ENCODE data around the gene MYG1.

The MYG1 gene

GRCh38 chr12:53344824-53345485 is 45.5 kb downstream of the MYG1 start (continued):
- TF ChIP-seq, protein P1, sequence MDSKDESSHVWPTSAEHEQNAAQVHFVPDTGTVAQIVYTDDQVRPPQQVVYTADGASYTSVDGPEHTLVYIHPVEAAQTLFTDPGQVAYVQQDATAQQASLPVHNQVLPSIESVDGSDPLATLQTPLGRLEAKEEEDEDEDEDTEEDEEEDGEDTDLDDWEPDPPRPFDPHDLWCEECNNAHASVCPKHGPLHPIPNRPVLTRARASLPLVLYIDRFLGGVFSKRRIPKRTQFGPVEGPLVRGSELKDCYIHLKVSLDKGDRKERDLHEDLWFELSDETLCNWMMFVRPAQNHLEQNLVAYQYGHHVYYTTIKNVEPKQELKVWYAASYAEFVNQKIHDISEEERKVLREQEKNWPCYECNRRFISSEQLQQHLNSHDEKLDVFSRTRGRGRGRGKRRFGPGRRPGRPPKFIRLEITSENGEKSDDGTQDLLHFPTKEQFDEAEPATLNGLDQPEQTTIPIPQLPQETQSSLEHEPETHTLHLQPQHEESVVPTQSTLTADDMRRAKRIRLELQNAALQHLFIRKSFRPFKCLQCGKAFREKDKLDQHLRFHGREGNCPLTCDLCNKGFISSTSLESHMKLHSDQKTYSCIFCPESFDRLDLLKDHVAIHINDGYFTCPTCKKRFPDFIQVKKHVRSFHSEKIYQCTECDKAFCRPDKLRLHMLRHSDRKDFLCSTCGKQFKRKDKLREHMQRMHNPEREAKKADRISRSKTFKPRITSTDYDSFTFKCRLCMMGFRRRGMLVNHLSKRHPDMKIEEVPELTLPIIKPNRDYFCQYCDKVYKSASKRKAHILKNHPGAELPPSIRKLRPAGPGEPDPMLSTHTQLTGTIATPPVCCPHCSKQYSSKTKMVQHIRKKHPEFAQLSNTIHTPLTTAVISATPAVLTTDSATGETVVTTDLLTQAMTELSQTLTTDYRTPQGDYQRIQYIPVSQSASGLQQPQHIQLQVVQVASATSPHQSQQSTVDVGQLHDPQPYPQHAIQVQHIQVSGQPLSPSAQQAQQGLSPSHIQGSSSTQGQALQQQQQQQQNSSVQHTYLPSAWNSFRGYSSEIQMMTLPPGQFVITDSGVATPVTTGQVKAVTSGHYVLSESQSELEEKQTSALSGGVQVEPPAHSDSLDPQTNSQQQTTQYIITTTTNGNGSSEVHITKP (tag by site-specific recombination; IDR thresholded peaks at IDR 0.05): peak; percentile 61
- TF ChIP-seq ZNF561 (tag by site-specific recombination; IDR thresholded peaks at IDR 0.05; ENCODE audit: borderline replicate concordance) (peak; percentile 28; the same call in 1 of the 2 replicates), TCF7L2 (IDR thresholded peaks at IDR 0.05; ENCODE audit: borderline replicate concordance, low read depth, low read length) (peak; percentile 66; the same call in 1 of the 2 replicates), ZFHX2 (tag by site-specific recombination; conservative IDR thresholded peaks at IDR 0.05) (0 out of 2 replicates have a peak, but pooled peaks have one; percentile 31), ZNF843 (tag by site-specific recombination; IDR thresholded peaks at IDR 0.05) (peak; percentile 59; the same call in 1 of the 2 replicates), ZBTB1 (tag by site-specific recombination; IDR thresholded peaks at IDR 0.05) (no peak), ZNF654 (tag by site-specific recombination; IDR thresholded peaks at IDR 0.05; ENCODE audit: low read depth) (peak; percentile 35), ZNF394 (tag by site-specific recombination; IDR thresholded peaks at IDR 0.05; ENCODE audit: borderline replicate concordance) (peak; percentile 50; the same call in 1 of the 2 replicates), ZIC2 (tag by site-specific recombination; IDR thresholded peaks at IDR 0.05) (peak; percentile 95), ZNF423 (tag by site-specific recombination; IDR thresholded peaks at IDR 0.05) (0 out of 2 replicates have a peak, but pooled peaks have one; percentile 30), ZFP69B (tag by site-specific recombination; IDR thresholded peaks at IDR 0.05) (peak; percentile 21; the same call in 1 of the 2 replicates), SP3 (tag by site-specific recombination; IDR thresholded peaks at IDR 0.05) (peak; percentile 67), ZNF398 (tag by site-specific recombination; IDR thresholded peaks at IDR 0.05) (peak; percentile 49), FEZF1 (tag by site-specific recombination; IDR thresholded peaks at IDR 0.05) (peak; percentile 49), ZEB2 (tag by site-specific recombination; IDR thresholded peaks at IDR 0.05) (peak; percentile 74), ZNF175 (tag by site-specific recombination; IDR thresholded peaks at IDR 0.05) (no peak), ZNF600 (tag by site-specific recombination; IDR thresholded peaks at IDR 0.05) (peak; percentile 75), ZNF211 (tag by site-specific recombination; IDR thresholded peaks at IDR 0.05; ENCODE audit: low read depth) (no peak), PRDM1 (tag by site-specific recombination; IDR thresholded peaks at IDR 0.05) (peak; percentile 90), KLF16 (tag by site-specific recombination; IDR thresholded peaks at IDR 0.05) (peak; percentile 73; the same call in 1 of the 2 replicates), ZNF701 (tag by site-specific recombination; IDR thresholded peaks at IDR 0.05) (no peak), SP7 (tag by site-specific recombination; IDR thresholded peaks at IDR 0.05) (peak; percentile 53; the same call in 1 of the 2 replicates), GLI4 (tag by site-specific recombination; IDR thresholded peaks at IDR 0.05) (no peak), HIC1 (tag by site-specific recombination; IDR thresholded peaks at IDR 0.05) (peak; percentile 90), ZNF324 (tag by site-specific recombination; IDR thresholded peaks at IDR 0.05) (0 out of 2 replicates have a peak, but pooled peaks have one; percentile 60), ZXDB (tag by site-specific recombination; IDR thresholded peaks at IDR 0.05) (peak; percentile 50; the same call in 1 of the 2 replicates), PBX3 (CRISPR knock-in tag; IDR thresholded peaks at IDR 0.05) (no peak)
- TF ChIP-seq, protein P2, sequence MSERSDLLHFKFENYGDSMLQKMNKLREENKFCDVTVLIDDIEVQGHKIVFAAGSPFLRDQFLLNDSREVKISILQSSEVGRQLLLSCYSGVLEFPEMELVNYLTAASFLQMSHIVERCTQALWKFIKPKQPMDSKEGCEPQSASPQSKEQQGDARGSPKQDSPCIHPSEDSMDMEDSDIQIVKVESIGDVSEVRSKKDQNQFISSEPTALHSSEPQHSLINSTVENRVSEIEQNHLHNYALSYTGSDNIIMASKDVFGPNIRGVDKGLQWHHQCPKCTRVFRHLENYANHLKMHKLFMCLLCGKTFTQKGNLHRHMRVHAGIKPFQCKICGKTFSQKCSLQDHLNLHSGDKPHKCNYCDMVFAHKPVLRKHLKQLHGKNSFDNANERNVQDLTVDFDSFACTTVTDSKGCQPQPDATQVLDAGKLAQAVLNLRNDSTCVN (tag by site-specific recombination; optimal IDR thresholded peaks at IDR 0.05): peak; percentile 51
- TF ChIP-seq, protein P3, sequence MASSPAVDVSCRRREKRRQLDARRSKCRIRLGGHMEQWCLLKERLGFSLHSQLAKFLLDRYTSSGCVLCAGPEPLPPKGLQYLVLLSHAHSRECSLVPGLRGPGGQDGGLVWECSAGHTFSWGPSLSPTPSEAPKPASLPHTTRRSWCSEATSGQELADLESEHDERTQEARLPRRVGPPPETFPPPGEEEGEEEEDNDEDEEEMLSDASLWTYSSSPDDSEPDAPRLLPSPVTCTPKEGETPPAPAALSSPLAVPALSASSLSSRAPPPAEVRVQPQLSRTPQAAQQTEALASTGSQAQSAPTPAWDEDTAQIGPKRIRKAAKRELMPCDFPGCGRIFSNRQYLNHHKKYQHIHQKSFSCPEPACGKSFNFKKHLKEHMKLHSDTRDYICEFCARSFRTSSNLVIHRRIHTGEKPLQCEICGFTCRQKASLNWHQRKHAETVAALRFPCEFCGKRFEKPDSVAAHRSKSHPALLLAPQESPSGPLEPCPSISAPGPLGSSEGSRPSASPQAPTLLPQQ (tag by site-specific recombination; IDR thresholded peaks at IDR 0.05): peak; percentile 52; the same call in 1 of the 2 replicates

All from HEK293 (cell line).